NCI-H146 treated with DMSO at 0.1 percent for 48 hours (cell line): ENCODE results near the gene CLCF1.
"Not testable (repeated sequence)": the region's sequence is repeated elsewhere in the genome, so short reads cannot be mapped to it uniquely, and the experiment has no call there.

Source experiments
- DNase-seq: peaks from one replicate; lab custom pipeline; 2025; ENCODE audit not compliant: unreplicated experiment; lab: John Stamatoyannopoulos, UW

The CLCF1 gene

GRCh38 chr11:67345247-67345919 lies 28.0 kb downstream of the CLCF1 start:
- DNase-seq, result no peak

GRCh38 chr11:67344264-67344663 lies 29.1 kb downstream of the CLCF1 start:
- DNase-seq, result no peak

- DNase-seq, result no peak
Observed at GRCh38 chr11:67337257-67337656, 36.1 kb downstream of the CLCF1 start.

GRCh38 chr11:67332081-67332691 lies 41.2 kb downstream of the CLCF1 start:
- DNase-seq, result no peak

GRCh38 chr11:67323526-67323925 lies 49.9 kb downstream of the CLCF1 start:
- DNase-seq, result no peak

- no peak for DNase-seq
Observed at GRCh38 chr11:67322049-67322448, 51.3 kb downstream of the CLCF1 start.

- no peak for DNase-seq
Observed at GRCh38 chr11:67321313-67321871, 52.0 kb downstream of the CLCF1 start.

- DNase-seq, result no peak
Observed at GRCh38 chr11:67320691-67321090, 52.7 kb downstream of the CLCF1 start.

- DNase-seq, result no peak
Observed at GRCh38 chr11:67320011-67320410, 53.4 kb downstream of the CLCF1 start.

- not testable (repeated sequence) for DNase-seq
Observed at GRCh38 chr11:67318876-67319275, 54.5 kb downstream of the CLCF1 start.

GRCh38 chr11:67317888-67318555 lies 55.4 kb downstream of the CLCF1 start:
- DNase-seq, result no peak

- DNase-seq, result peak; percentile 98
Observed at GRCh38 chr11:67317205-67317887, 56.1 kb downstream of the CLCF1 start.

GRCh38 chr11:67316882-67317204 lies 56.6 kb downstream of the CLCF1 start:
- no peak for DNase-seq

- no peak for DNase-seq
Observed at GRCh38 chr11:67315325-67315909, 58.0 kb downstream of the CLCF1 start.

- DNase-seq, result no peak
Observed at GRCh38 chr11:67314218-67314617, 59.2 kb downstream of the CLCF1 start.
